Measurements from ENCODE around the gene SRPK1.

GRCh38 chr6:35897486-35897885, 23.4 kb downstream of the SRPK1 start:
- TF ChIP-seq CTCF (IDR thresholded peaks at IDR 0.05) (no peak), POLR2AphosphoS5 (IDR thresholded peaks at IDR 0.05) (no peak), POLR2A (IDR thresholded peaks at IDR 0.05) (no peak)

Data from sigmoid colon (tissue), 4 donors.